HepG2 (cell line): ENCODE results near the gene TOX4. TPM values are rescaled to one million over a fixed set of nuclear protein-coding genes. Genes with fewer than 3 reads are reported as not detected.

Experiments
- AGO2 ChIP-seq: fragments of 200-400 bp; formaldehyde crosslinking; optimal IDR thresholded peaks from 2 replicates; pipeline ENCODE3; 2017; ENCODE audit warnings: mild to moderate bottlenecking, low read depth, low read length, moderate library complexity
- CC2D1A ChIP-seq: sonication (generic); formaldehyde crosslinking; IDR thresholded peaks from 2 replicates; pipeline ENCODE4 v1.8.1; 2023; ENCODE audit warnings: mild to moderate bottlenecking, missing genetic modification reagents
- CENPT ChIP-seq: sonication (generic); formaldehyde crosslinking; IDR thresholded peaks from 2 replicates; pipeline ENCODE4 v1.8.0; 2022; ENCODE audit warnings: low read depth, mild to moderate bottlenecking, moderate library complexity, missing genetic modification reagents
- ELK4 ChIP-seq: sonication (generic); formaldehyde crosslinking; IDR thresholded peaks from 2 replicates; pipeline ENCODE4 v1.9.0; 2021; ENCODE audit warnings: missing genetic modification reagents, borderline replicate concordance
- HNRNPUL1 ChIP-seq: fragments of 200-400 bp; formaldehyde crosslinking; IDR thresholded peaks from 2 replicates; pipeline ENCODE4 v1.6.1; 2017; ENCODE audit warnings: low read depth, mild to moderate bottlenecking, low read length, moderate library complexity
- HOXA3 ChIP-seq: sonication (generic); formaldehyde crosslinking; IDR thresholded peaks from 2 replicates; pipeline ENCODE4 v1.5.0; 2020; ENCODE audit warnings: missing genetic modification reagents
- KLF13 ChIP-seq: sonication (generic); formaldehyde crosslinking; IDR thresholded peaks from 2 replicates; pipeline ENCODE4 v1.4.0; 2020; ENCODE audit warnings: mild to moderate bottlenecking, missing genetic modification reagents
- NFKBIZ ChIP-seq: IDR thresholded peaks from 2 replicates; pipeline ENCODE4 v1.6.1; 2018; ENCODE audit warnings: missing genetic modification reagents, missing compliant biosample characterization
- NFRKB ChIP-seq: fragments of 450-650 bp; IDR thresholded peaks from 2 replicates; pipeline ENCODE4 v1.6.1; 2017
- NR2C2 ChIP-seq: sonication (generic); formaldehyde crosslinking; IDR thresholded peaks from 2 replicates; pipeline ENCODE4 v1.4.0; 2020; ENCODE audit warnings: missing genetic modification reagents, mild to moderate bottlenecking, moderate library complexity, borderline replicate concordance
- PHF8 ChIP-seq: sonication (generic); formaldehyde crosslinking; IDR thresholded peaks from 2 replicates; pipeline ENCODE4 v1.5.0; 2020; ENCODE audit warnings: missing genetic modification reagents
- PRPF4 ChIP-seq: fragments of 200-400 bp; formaldehyde crosslinking; IDR thresholded peaks from 2 replicates; pipeline ENCODE4 v1.6.1; 2016; ENCODE audit warnings: low read length, low read depth; ENCODE audit not compliant: poor library complexity, severe bottlenecking
- REL ChIP-seq: sonication (generic); formaldehyde crosslinking; conservative IDR thresholded peaks from 2 replicates; pipeline ENCODE4 v1.8.0; 2022; ENCODE audit warnings: mild to moderate bottlenecking, missing genetic modification reagents, moderate library complexity
- RFX3 ChIP-seq: IDR thresholded peaks from 2 replicates; pipeline ENCODE4 v1.6.1; 2016; ENCODE audit warnings: missing biosample characterization, missing genetic modification reagents
- SAP130 ChIP-seq: IDR thresholded peaks from 2 replicates; pipeline ENCODE4 v1.6.1; 2016; ENCODE audit warnings: low read depth
- SRF ChIP-seq: IDR thresholded peaks from 2 replicates; pipeline ENCODE4 v1.6.1; 2011; ENCODE audit warnings: mild to moderate bottlenecking, low read depth, low read length, moderate library complexity
- ZBTB38 ChIP-seq: sonication (generic); formaldehyde crosslinking; IDR thresholded peaks from 2 replicates; pipeline ENCODE4 v1.5.1; 2020; ENCODE audit warnings: mild to moderate bottlenecking, missing genetic modification reagents
- ZBTB49 ChIP-seq: sonication (generic); formaldehyde crosslinking; IDR thresholded peaks from 2 replicates; pipeline ENCODE4 v1.4.0; 2020; ENCODE audit warnings: missing genetic modification reagents, borderline replicate concordance
- ZNF12 ChIP-seq: sonication (generic); formaldehyde crosslinking; IDR thresholded peaks from 2 replicates; pipeline ENCODE4 v1.5.0; 2020; ENCODE audit warnings: missing genetic modification reagents
- ZNF747 ChIP-seq: sonication (generic); formaldehyde crosslinking; IDR thresholded peaks from 2 replicates; pipeline ENCODE4 v1.8.1; 2023; ENCODE audit warnings: missing genetic modification reagents, mild to moderate bottlenecking, borderline replicate concordance
- polyA plus RNA-seq, 8 experiments: library from polyadenylated mRNA; depleted of rRNA in 3 of 8; stranded (reverse) in 7 of 8; unstranded in 1 of 8; fragments of >200 nt; fragmentation: Illumina TruSeq in 4 of 8; extraction: Trizol in 4 of 8; gene quantifications; 2 replicates each; pipeline versions ENCODE4 v1.2.1 to v1.2.3, GENCODE V29; 2011 to 2016; ENCODE audit warnings: low read depth in 4 of 8, missing spikeins in 1 of 8, mixed read lengths in 1 of 8; ENCODE audit not compliant: insufficient read depth in 1 of 8
- total RNA-seq, 5 experiments: library from RNA; depleted of rRNA; stranded (reverse); fragments of >200 nt; fragmentation: Illumina TruSeq; extraction: Trizol; gene quantifications; 2 replicates each; pipeline ENCODE4 v1.2.3, GENCODE V29; 2016; ENCODE audit warnings: low read depth in 1 of 5
- TF ChIP-seq, protein P1 (sequence below): fragments of 450-650 bp; IDR thresholded peaks from 2 replicates; pipeline ENCODE4 v1.6.1; 2017
- TF ChIP-seq, protein P2 (sequence below): sonication (generic); formaldehyde crosslinking; IDR thresholded peaks from 2 replicates; pipeline ENCODE4 v1.4.0; 2020; ENCODE audit warnings: missing genetic modification reagents, borderline replicate concordance

The TOX4 gene
- total and polyA plus RNA-seq, 2 of the 13 experiments (the other 11 are each of a cell fraction or from before 2014, with no cell fraction given): 71.8 to 163 TPM

DNA sequence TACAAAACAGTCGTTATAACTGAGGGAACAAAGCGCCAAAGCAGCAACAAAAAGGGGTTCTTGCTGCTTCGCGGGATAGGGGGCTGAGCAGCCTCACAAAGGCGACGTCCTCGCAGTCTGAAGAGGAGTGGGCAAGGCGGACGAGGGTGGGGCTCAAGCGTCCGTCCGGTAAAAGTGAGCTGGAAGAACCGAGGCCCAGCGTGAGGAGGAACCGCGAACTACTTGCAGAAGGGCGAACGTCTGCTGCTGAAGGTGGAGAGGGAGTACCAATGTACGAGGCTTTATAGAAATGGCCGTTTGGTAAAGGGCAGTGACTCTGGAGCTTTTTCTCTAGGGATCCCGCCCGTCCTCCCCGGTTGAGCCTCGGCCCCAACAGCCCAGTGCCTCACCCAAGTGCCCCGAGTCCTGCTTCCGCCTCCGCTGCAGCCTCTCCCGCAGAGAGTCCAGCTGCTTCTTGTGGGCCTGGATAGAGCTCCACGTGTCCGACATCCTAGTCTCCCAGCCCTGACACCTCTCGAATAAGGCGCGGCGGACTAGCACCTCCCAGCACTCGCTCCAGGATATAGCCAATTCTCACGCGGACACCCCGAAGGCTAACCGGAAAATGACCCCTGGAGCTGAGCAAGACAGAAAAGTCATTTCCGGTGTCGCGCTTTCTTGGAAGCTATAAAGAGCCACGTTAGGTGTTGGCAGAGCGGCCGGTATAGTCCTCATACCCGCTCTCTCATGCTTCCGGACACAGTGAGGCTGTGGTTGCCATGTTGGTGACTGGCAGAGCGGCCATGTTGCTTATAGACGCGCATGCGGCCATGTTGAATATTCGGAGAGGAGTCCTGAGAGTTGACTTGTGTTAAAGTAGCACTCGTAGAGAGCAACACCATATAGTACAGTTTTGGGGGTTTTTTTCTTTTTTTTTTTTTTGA, 34.0 kb downstream of the TOX4 start, which contains the start of gene METTL3 (continued):
- TF ChIP-seq, protein P1, sequence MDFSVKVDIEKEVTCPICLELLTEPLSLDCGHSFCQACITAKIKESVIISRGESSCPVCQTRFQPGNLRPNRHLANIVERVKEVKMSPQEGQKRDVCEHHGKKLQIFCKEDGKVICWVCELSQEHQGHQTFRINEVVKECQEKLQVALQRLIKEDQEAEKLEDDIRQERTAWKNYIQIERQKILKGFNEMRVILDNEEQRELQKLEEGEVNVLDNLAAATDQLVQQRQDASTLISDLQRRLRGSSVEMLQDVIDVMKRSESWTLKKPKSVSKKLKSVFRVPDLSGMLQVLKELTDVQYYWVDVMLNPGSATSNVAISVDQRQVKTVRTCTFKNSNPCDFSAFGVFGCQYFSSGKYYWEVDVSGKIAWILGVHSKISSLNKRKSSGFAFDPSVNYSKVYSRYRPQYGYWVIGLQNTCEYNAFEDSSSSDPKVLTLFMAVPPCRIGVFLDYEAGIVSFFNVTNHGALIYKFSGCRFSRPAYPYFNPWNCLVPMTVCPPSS: no peak
- peak; percentile 95 for TF ChIP-seq PHF8 (CRISPR knock-in tag)
- no peak for TF ChIP-seq HNRNPUL1
- TF ChIP-seq ZNF747 (CRISPR knock-in tag): peak; percentile 96
- peak; percentile 76; the same call in 1 of the 2 replicates for TF ChIP-seq CC2D1A
- TF ChIP-seq NR2C2 (CRISPR knock-in tag): peak; percentile 99
- TF ChIP-seq AGO2: peak; percentile 73
- peak; percentile 52; the same call in 1 of the 2 replicates for TF ChIP-seq SRF
- TF ChIP-seq ELK4 (CRISPR knock-in tag): peak; percentile 26; the same call in 1 of the 2 replicates
- TF ChIP-seq HOXA3 (CRISPR knock-in tag): peak; percentile 100
- peak; percentile 89 for TF ChIP-seq NFKBIZ
- peak; percentile 100 for TF ChIP-seq SAP130 (CRISPR knock-in tag)
- peak; percentile 83 for TF ChIP-seq ZNF12 (CRISPR knock-in tag)
- TF ChIP-seq NFRKB: peak; percentile 97
- no peak for TF ChIP-seq PRPF4
- peak; percentile 48; the same call in 1 of the 2 replicates for TF ChIP-seq RFX3 (CRISPR knock-in tag)
- TF ChIP-seq REL (CRISPR knock-in tag): peak; percentile 82
- TF ChIP-seq KLF13 (CRISPR knock-in tag): no peak
- peak; percentile 14; the same call in 1 of the 2 replicates for TF ChIP-seq ZBTB49
- TF ChIP-seq ZBTB38 (CRISPR knock-in tag): peak; percentile 93
- TF ChIP-seq, protein P2, sequence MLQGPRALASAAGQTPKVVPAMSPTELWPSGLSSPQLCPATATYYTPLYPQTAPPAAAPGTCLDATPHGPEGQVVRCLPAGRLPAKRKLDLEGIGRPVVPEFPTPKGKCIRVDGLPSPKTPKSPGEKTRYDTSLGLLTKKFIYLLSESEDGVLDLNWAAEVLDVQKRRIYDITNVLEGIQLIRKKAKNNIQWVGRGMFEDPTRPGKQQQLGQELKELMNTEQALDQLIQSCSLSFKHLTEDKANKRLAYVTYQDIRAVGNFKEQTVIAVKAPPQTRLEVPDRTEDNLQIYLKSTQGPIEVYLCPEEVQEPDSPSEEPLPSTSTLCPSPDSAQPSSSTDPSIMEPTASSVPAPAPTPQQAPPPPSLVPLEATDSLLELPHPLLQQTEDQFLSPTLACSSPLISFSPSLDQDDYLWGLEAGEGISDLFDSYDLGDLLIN (CRISPR knock-in tag): peak; percentile 23; the same call in 1 of the 2 replicates
- peak; percentile 86; the same call in 1 of the 2 replicates for TF ChIP-seq CENPT (CRISPR knock-in tag)
